Effector CD4-positive, alpha-beta T cell (primary cell): ENCODE measurements around the gene ISL1. TPM values are rescaled to one million over a fixed set of nuclear protein-coding genes. Genes with fewer than 3 reads are reported as not detected.

Experiments
- DNase-seq: peaks from one replicate; pipeline ENCODE4 v3.0.0-alpha.2; 2020
- total RNA-seq: gene quantifications from one replicate; lab custom pipeline; 2026; lab: John Stamatoyannopoulos, UW

The ISL1 gene
- not detected for total RNA-seq

GRCh38 chr5:51383131-51384121, at the start of gene ISL1:
ISL1 (plus strand) TSS chr5:51383448; CDS start chr5:51383672, 224 bp downstream.
- no peak for DNase-seq

DNA sequence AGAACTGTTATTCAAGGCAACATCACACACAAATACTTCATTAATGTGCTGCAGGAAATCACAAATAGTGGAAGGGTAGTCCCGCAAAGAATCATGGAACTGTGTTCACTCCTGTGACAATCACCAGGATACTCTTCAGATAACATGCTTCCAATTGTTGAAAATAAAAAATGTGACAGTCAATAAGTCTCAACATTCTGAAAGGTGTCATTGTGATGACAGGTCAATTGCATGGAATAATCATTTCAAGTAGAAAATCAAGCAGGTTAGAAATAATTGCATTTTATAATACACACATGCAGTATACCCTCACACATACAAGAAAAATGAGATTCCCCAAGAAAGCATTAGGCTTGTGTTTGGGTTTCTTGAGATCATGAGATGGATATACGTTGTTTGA, 46.4 kb upstream of the ISL1 start:
- DNase-seq, result no peak

DNA sequence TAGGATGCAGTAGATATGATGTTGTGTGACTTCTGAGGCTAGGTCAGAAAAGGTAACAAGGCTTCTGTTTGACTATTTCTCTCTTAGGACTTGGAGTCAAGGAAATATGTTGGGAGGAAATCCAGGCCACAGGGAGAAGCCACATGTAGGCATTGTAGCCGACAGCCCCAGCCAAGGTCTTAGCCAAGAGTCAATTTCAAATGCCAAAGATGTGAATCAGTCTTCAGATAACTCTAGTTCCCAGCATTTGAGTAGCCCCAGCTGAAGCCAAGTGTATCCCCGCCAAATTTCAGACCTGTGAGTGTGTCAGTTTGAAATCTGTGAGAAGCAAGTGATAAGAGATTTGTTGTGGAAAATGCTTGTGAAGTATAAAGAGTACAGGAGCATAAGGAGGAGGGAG, 38.1 kb upstream of the ISL1 start:
- DNase-seq, result no peak

GRCh38 chr5:51347157-51347556, 36.1 kb upstream of the ISL1 start:
- DNase-seq, result no peak

- no peak for DNase-seq
Measured at GRCh38 chr5:51347704-51348103, 35.5 kb upstream of the ISL1 start.

DNA sequence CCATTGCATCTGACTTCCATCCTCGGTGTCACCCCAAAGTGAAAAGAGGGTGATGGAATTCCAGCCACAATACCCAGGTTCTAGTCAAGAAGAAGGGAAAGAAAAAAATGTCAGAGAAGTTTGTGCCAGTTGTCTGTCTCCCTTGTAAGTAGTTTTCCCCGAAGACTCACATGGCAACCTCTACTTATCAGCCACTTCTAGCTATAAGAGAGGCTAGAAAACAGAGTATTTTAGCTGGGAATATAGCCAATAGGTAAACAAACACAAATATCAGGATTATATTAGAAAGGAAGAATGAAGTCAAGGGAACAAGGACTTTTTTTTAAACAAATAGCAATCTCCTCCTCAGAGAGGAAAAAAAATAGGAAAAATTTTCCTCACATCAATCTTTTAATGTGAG, 12.2 kb upstream of the ISL1 start:
- DNase-seq, result no peak

DNA sequence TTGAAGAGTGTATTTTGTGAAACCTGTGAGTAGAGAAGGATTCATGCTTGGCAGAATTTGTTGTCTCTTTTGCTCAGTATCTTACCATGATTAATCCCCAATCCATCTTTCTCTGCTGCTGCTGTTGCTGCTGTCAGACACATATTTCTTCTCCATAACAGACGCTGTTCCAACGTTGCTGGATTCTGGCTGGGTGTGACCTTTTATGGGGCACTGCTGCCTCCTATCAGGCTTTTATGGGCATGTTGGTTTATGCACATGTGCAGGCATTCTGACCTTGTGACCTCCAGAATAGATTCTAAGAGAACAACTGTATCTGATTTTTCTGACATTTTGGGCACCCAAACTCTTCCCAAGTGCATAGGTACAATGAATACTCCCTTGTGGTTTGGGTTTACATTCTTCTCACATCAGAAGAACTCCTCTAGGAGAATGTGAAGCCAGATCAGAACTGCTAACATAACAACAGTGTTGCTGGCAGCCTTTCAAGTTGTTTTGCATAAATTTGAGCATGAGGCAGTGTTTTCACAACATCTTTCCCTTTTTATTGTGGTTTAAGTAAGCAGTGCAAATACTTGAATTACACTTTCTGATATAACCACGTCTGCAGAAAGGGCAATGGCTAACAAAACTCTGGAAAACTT, 9.2 kb upstream of the ISL1 start:
- DNase-seq, result no peak

DNA sequence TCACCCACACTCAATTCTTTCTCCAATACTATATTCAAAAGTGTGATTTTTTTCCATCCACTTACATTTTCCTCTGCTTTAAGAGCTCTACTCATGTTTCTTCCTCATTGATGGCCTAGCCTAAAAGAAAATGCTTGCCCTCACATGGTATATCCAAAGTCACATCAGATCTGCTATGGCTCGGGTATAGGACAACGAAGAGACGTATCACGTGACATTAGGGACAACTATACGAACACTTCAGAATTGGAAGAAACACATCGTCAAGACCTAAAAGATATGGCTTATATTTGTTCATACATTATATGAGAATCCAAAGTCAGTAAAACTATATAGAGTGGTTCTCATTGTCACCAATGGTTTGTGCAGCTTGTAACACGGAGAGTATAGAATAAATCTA, 8.2 kb upstream of the ISL1 start:
- DNase-seq, result no peak

GRCh38 chr5:51376509-51376908, 6.7 kb upstream of the ISL1 start:
- no peak for DNase-seq

- no peak for DNase-seq
Measured at GRCh38 chr5:51377151-51378060, 5.8 kb upstream of the ISL1 start.

- no peak for DNase-seq
Measured at GRCh38 chr5:51378061-51378409, 5.2 kb upstream of the ISL1 start.

GRCh38 chr5:51378448-51379330, 4.6 kb upstream of the ISL1 start:
- no peak for DNase-seq

DNA sequence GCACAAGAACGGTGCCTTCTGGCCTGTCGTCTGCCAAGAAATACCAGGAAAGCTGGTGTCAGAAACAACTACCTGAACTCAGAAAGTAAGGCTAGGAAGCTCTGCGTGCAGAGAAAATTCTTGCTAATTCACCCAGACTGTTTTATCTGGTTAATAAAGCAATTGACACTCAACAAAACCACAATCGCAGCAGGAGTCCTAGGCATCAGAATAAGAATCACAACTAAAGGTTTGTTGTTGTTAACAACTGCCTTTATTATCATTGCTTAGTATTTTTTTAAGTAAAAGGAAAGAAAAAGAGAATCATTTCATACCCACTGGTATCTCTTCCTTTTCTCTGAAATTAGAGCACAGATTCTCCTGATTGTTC, 3.9 kb upstream of the ISL1 start:
- no peak for DNase-seq

GRCh38 chr5:51380603-51381207, 2.5 kb upstream of the ISL1 start:
- no peak for DNase-seq

GRCh38 chr5:51381761-51382474, 1.3 kb upstream of the ISL1 start:
- DNase-seq, result no peak

DNA sequence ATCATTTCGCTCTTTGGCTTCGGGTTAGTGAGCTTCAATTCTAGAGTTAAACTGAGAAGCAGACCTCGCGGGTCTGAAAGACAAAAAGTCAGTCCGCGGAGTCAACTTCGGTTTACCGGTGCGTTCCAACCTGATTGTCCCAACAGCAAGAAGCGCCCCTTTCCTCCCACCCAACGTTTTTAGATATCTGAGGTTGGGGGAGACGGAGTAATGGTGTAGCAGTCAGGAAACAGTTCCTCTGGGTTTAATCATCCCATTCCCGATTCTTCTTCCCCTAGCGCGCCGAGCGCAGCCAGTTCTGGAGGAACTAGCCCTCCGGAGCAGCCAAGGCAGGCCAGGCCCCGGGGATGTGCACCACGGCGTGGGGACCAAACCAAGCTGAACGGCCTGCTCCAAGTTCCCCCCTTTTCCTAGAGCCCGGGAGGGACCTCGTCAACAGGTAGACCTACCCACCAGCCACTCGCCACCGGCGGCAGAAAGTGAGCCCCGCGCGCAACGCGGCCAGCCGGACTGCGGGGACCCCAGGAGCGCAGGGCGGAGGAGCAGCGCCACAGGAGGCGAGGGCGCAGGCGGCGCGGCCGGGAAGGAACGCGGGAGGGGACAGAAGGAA, 622 bp upstream of the ISL1 start:
- no peak for DNase-seq

- DNase-seq, result no peak
Measured at GRCh38 chr5:51384281-51384840, 1.1 kb downstream of the ISL1 start.

GRCh38 chr5:51385216-51385615, 2.0 kb downstream of the ISL1 start:
- DNase-seq, result no peak

- DNase-seq, result no peak
Measured at GRCh38 chr5:51386916-51387883, 4.0 kb downstream of the ISL1 start.
